Panc1 (cell line): ENCODE measurements around the gene PPP1R1C. TPM values are rescaled to one million over a fixed set of nuclear protein-coding genes. Genes with fewer than 3 reads are reported as not detected.

Experiments
- ATAC-seq: fragments of 200-7000 bp; cut with Tn5 transposase; 2 replicates; pipeline ENCODE4 v1.9.1; 2020; ENCODE audit warnings: mild to moderate bottlenecking, moderate library complexity
- BruUV-seq: library from RNA; stranded (reverse); fragments of 400-500 nt; replicated peaks from 2 replicates; lab custom pipeline; 2021; lab: Mats Ljungman, UMichigan
- CTCF ChIA-PET: fragments of 300-600 bp; sonication (Branson Sonifier 250); formaldehyde crosslinking; loops from one replicate; lab custom pipeline; 2022; ENCODE audit warnings: antibody characterized with exemption; lab: Charles Lee
- POLR2A ChIA-PET: fragments of 300-600 bp; sonication (Branson Sonifier 250); formaldehyde crosslinking; loops from one replicate; lab custom pipeline; 2022; ENCODE audit warnings: antibody characterized with exemption; lab: Charles Lee
- DNase-seq: peaks from one replicate; pipeline ENCODE4 v3.0.0-alpha.2; 2010; ENCODE audit warnings: low read depth, low spot score
- H3K27ac ChIP-seq: 2 replicates; pipeline ENCODE4 v1.5.1; 2011; ENCODE audit warnings: mild to moderate bottlenecking, low read length, inconsistent platforms
- H3K27me3 ChIP-seq: fragments of 200-500 bp; sonication (Bioruptor generic); 2 replicates; pipeline ENCODE4 v1.6.0; 2014; ENCODE audit warnings: low read length, inconsistent platforms; ENCODE audit not compliant: control insufficient read depth, insufficient read depth
- H3K36me3 ChIP-seq: fragments of 200-500 bp; sonication (Bioruptor generic); 2 replicates; pipeline ENCODE4 v1.5.1; 2014; ENCODE audit warnings: inconsistent platforms, mild to moderate bottlenecking, low read length, moderate library complexity; ENCODE audit not compliant: control insufficient read depth, insufficient read depth
- H3K4me1 ChIP-seq: 2 replicates; pipeline ENCODE4 v1.5.1; 2011; ENCODE audit warnings: inconsistent platforms, mild to moderate bottlenecking, low read length, moderate library complexity; ENCODE audit not compliant: control insufficient read depth, insufficient read depth
- H3K4me3 ChIP-seq, 2 experiments: 2 replicates each; pipeline ENCODE4 v1.5.1; 2011 to 2012; ENCODE audit warnings: low read depth in 2 of 2, low read length in 2 of 2, mild to moderate bottlenecking in 2 of 2, inconsistent platforms in 1 of 2, moderate library complexity in 1 of 2
- H3K9me3 ChIP-seq: fragments of 200-500 bp; sonication (Bioruptor generic); 2 replicates; pipeline ENCODE4 v1.5.1; 2014; ENCODE audit warnings: low read depth, mild to moderate bottlenecking, inconsistent platforms, low read length, moderate library complexity; ENCODE audit not compliant: control insufficient read depth, insufficient read depth
- POLR2AphosphoS5 ChIP-seq: IDR thresholded peaks from 2 replicates; pipeline ENCODE4 v1.6.1; 2012; ENCODE audit warnings: mild to moderate bottlenecking, low read depth, low read length, moderate library complexity
- SIN3A ChIP-seq: IDR thresholded peaks from 2 replicates; pipeline ENCODE4 v1.6.1; 2012; ENCODE audit warnings: low read depth, mild to moderate bottlenecking, low read length, moderate library complexity, borderline replicate concordance; ENCODE audit not compliant: insufficient read depth
- TCF7L2 ChIP-seq: IDR thresholded peaks from 2 replicates; pipeline ENCODE4 v1.6.1; 2011; ENCODE audit warnings: mild to moderate bottlenecking, low read depth, low read length, inconsistent platforms
- in situ Hi-C: cut with HindIII; loops from 2 replicates; pipeline ENCODE4 v1.10.0; 2016; ENCODE audit warnings: low sequenced_read_pairs, low pct_unique_long_range_greater_than_20kb
- intact Hi-C: fragments of 100-400 bp; cut with micrococcal nuclease; formaldehyde crosslinking; loops from one replicate; pipeline ENCODE4 v1.10.0; 2022; ENCODE audit not compliant: unreplicated experiment
- total RNA-seq: library from RNA; stranded (reverse); gene quantifications from one replicate; pipeline ENCODE4 v1.2.1, GENCODE V29; 2021; ENCODE audit not compliant: unreplicated experiment
- TF ChIP-seq, protein P1 (sequence below): fragments of 450-650 bp; IDR thresholded peaks from 2 replicates; pipeline ENCODE4 v1.5.1; 2017; ENCODE audit warnings: mild to moderate bottlenecking
- TF ChIP-seq, protein P2 (sequence below), 2 experiments: IDR thresholded peaks; 2 replicates each; pipeline ENCODE4 v1.6.1; 2011 to 2012; ENCODE audit warnings: low read depth in 2 of 2, control low read depth in 1 of 2, low read length in 1 of 2, mild to moderate bottlenecking in 1 of 2, moderate library complexity in 1 of 2; ENCODE audit not compliant: insufficient read depth in 1 of 2

Gene PPP1R1C
- total RNA-seq, 1 experiment from 2014 or later, result 2.6 TPM

DNA sequence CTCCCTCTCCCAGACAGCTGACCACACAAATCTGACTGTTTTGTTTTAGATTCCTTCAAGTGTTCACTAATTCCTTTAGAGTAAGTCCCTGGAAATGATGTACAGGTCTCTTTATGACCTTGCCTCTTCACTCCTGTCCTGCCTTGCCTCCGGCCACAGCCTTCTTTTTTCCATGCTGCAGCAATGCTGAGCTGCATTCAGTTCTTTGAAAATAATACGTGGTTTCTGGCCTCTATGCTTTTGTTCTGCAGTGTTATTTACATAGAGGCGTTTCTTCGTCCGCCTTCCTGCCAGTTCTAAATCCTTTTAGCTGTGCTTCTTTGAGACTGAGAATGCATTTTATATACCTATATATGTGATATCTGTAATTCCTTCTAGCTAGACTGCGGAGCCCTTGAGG, 87.2 kb downstream of the PPP1R1C start:
- Histone ChIP-seq H3K4me3 (no peak overlapping the region), H3K27me3 (no peaks in the 10 kb centered on the region), H3K27ac (no peak overlapping the region), H3K4me1 (peaks cover 5% of the 10 kb centered on the region; the same call in 1 of the 2 replicates), H3K36me3 (no peaks in the 10 kb centered on the region), H3K9me3 (no peaks in the 10 kb centered on the region)
- in situ Hi-C loops (no loop called here), intact Hi-C loops (no loop called here)
- ChIA-PET POLR2A (interaction anchor here (1.0 kb wide), 1 partner anchor 9 kb away, joined by 3 read pairs; no protein-coding TSS in a partner anchor), CTCF (no interaction called here)
- ATAC-seq, result no peak
- TF ChIP-seq POLR2AphosphoS5 (no peak), SIN3A (no peak), TCF7L2 (no peak)
- TF ChIP-seq, protein P1, sequence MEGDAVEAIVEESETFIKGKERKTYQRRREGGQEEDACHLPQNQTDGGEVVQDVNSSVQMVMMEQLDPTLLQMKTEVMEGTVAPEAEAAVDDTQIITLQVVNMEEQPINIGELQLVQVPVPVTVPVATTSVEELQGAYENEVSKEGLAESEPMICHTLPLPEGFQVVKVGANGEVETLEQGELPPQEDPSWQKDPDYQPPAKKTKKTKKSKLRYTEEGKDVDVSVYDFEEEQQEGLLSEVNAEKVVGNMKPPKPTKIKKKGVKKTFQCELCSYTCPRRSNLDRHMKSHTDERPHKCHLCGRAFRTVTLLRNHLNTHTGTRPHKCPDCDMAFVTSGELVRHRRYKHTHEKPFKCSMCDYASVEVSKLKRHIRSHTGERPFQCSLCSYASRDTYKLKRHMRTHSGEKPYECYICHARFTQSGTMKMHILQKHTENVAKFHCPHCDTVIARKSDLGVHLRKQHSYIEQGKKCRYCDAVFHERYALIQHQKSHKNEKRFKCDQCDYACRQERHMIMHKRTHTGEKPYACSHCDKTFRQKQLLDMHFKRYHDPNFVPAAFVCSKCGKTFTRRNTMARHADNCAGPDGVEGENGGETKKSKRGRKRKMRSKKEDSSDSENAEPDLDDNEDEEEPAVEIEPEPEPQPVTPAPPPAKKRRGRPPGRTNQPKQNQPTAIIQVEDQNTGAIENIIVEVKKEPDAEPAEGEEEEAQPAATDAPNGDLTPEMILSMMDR, result no peak
- TF ChIP-seq, protein P2, sequence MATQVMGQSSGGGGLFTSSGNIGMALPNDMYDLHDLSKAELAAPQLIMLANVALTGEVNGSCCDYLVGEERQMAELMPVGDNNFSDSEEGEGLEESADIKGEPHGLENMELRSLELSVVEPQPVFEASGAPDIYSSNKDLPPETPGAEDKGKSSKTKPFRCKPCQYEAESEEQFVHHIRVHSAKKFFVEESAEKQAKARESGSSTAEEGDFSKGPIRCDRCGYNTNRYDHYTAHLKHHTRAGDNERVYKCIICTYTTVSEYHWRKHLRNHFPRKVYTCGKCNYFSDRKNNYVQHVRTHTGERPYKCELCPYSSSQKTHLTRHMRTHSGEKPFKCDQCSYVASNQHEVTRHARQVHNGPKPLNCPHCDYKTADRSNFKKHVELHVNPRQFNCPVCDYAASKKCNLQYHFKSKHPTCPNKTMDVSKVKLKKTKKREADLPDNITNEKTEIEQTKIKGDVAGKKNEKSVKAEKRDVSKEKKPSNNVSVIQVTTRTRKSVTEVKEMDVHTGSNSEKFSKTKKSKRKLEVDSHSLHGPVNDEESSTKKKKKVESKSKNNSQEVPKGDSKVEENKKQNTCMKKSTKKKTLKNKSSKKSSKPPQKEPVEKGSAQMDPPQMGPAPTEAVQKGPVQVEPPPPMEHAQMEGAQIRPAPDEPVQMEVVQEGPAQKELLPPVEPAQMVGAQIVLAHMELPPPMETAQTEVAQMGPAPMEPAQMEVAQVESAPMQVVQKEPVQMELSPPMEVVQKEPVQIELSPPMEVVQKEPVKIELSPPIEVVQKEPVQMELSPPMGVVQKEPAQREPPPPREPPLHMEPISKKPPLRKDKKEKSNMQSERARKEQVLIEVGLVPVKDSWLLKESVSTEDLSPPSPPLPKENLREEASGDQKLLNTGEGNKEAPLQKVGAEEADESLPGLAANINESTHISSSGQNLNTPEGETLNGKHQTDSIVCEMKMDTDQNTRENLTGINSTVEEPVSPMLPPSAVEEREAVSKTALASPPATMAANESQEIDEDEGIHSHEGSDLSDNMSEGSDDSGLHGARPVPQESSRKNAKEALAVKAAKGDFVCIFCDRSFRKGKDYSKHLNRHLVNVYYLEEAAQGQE (IDR thresholded peaks at IDR 0.05; ENCODE audit: insufficient read depth in 1 of 2, low read depth in 2 of 2, low read length in 1 of 2), result no peak
- DNase-seq, result no peak
- BruUV-seq, result no TSS peak

DNA sequence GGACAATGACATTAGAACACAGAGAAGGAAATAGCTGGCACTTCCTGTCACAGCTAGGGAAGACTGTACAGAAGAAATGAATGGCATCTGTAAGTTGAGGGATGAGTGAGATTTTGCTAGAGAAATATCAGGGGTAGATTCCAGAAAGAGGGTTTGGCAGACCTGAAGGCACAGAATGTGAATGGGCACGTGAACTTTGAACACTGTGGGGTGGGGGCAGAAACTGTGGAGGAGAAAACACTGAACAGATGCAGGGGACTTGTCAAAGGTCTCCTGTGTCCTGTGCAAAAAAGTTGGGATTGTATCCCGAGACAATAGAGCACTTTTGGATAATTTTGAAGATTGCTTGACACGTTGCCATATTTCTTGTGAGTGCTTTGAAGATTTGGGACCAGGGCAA, 88.0 kb downstream of the PPP1R1C start:
- H3K36me3 ChIP-seq, result no peaks in the 10 kb centered on the region
- intact Hi-C loops (no loop called here), in situ Hi-C loops (no loop called here)
- TF ChIP-seq SIN3A (no peak), POLR2AphosphoS5 (no peak), TCF7L2 (no peak)
- TF ChIP-seq, protein P2 (IDR thresholded peaks at IDR 0.05; ENCODE audit: insufficient read depth in 1 of 2, low read depth in 2 of 2, low read length in 1 of 2), result no peak
- TF ChIP-seq, protein P1, result no peak
- no peak overlapping the region for H3K27ac ChIP-seq
- POLR2A ChIA-PET, result no interaction called here
- no peaks in the 10 kb centered on the region for H3K27me3 ChIP-seq
- no peaks in the 10 kb centered on the region for H3K9me3 ChIP-seq
- no TSS peak for BruUV-seq
- no peak for DNase-seq
- ATAC-seq, result no peak
- no peak overlapping the region for H3K4me3 ChIP-seq
- H3K4me1 ChIP-seq, result peaks cover 5% of the 10 kb centered on the region; the same call in 1 of the 2 replicates
- CTCF ChIA-PET, result no interaction called here
